Esophagus muscularis mucosa (tissue), 3 donors: ENCODE measurements around the gene ANKRD6.

Experiments
- CTCF ChIP-seq, 3 experiments: fragments of 200-600 bp in 2 of 3; fragments of 450-650 bp in 1 of 3; sonication (generic) in 2 of 3; IDR thresholded peaks; one replicate each; pipeline ENCODE4 v1.5.1; 2017 to 2019; ENCODE audit warnings: antibody characterized with exemption in 3 of 3, mild to moderate bottlenecking in 2 of 3, moderate library complexity in 1 of 3
- POLR2A ChIP-seq: fragments of 450-650 bp; IDR thresholded peaks from one replicate; pipeline ENCODE4 v1.6.1; 2017; ENCODE audit warnings: antibody characterized with exemption, moderate library complexity, mild to moderate bottlenecking, low read depth

- TF ChIP-seq CTCF (IDR thresholded peaks at IDR 0.05), result no peak
- TF ChIP-seq POLR2A, result no peak
Observed at GRCh38 chr6:89585154-89585553, 152.2 kb downstream of the ANKRD6 start.
